DMS 273 (cell line): ENCODE data around the gene HOXC9.

Source experiments
- DNase-seq: peaks from one replicate; lab custom pipeline; 2025; ENCODE audit not compliant: unreplicated experiment; lab: John Stamatoyannopoulos, UW

Gene HOXC9

DNA sequence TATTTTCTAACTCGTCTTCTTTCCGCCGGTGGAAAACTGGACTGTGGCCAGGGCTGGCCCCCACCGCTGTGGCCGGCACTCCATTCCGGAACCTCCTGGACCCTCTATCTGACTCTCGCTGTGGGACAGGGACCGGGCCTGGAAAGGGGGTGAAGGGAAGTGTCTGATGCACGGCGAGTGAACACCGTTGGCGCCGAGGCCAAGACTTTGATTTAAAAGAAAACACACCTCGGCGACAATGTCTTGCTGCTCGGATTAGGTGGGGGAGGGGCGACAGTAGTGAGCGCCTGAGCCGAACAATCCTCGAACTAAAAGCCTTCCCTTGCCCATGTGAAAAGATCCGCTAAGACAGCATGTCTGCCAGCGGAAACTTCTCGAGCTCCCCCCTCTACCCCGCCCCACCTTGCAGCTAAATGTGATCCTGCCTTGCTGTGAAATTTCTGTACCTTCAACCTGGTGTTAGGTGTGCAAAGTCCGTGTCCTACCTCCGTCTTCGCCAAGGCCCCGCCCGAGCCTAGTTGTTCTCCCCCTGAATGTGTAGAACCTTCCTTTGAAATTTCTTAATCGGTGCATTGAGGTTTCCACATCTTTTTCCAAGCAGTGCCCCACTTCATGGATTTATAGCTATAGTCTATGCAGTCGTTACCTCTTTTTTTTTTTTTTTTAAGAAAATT is 24.3 kb upstream of the HOXC9 start:
- DNase-seq: no peak

DNA sequence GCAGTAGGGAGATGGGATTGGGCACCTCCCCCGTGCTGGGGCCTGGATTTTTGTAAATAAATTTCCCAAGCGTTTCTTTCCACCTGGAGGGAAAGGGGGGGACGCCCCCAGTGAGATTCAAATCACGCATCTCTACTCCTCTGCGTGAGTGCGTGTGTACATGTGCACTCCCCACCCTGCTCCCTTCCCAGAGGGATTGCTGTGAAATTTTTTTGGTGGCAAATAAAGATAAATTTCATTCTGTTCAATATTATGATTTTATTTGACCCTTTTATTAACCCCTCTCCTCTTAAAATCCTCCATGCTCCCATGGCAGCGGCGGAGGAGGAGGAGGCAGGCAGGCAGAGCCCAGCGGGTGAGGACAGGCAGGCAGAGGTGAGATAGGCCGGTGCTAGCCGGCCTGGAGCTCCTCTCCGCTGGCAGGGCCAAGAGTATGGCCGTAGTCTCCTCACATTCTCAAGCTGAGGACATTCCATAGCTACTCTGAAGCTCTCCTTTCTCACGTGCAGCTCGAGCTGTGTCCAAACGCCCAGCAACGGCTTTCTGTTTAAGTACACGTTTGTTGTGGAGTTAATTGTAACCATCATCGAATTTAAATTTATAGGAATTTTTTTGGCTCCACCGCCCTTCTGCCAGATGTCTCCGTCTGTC is 23.7 kb upstream of the HOXC9 start:
- peak; percentile 61 for DNase-seq

DNA sequence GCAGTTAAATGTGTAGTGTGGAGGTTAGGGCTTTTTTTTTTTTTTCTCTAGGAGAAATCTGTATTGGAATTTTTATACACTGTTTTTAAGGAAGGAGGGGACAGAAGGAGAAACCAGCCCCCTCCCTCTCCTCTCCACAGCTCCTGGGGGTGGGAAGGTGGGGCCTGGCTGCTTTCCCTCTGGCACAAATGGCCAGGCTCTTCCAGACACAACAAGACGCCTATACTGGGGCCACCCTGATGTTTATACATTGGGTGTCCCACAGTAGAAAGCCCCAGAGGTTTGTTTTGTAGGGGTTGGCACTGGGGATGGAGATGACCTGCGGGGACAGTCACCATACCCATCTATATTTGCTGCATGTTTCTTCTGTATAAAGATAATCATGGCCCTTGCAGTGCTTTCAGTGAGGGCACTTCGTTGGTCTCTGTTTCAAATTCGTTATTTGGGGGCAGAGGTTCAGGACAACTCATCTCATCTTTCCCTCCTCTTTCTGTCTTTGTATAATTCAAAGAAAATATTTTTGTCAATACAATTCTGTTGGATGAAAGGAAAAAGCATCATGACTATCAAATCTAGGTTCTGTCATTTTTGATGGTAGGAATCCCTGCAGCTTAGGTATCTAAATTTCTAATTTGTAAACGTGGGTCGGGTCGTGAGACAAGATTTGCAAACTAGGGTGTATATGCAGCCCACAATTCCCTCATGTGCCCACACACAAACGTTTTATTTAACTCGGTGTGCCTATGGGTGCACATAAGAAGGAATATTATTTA is 23.0 kb upstream of the HOXC9 start:
- no peak for DNase-seq

DNA sequence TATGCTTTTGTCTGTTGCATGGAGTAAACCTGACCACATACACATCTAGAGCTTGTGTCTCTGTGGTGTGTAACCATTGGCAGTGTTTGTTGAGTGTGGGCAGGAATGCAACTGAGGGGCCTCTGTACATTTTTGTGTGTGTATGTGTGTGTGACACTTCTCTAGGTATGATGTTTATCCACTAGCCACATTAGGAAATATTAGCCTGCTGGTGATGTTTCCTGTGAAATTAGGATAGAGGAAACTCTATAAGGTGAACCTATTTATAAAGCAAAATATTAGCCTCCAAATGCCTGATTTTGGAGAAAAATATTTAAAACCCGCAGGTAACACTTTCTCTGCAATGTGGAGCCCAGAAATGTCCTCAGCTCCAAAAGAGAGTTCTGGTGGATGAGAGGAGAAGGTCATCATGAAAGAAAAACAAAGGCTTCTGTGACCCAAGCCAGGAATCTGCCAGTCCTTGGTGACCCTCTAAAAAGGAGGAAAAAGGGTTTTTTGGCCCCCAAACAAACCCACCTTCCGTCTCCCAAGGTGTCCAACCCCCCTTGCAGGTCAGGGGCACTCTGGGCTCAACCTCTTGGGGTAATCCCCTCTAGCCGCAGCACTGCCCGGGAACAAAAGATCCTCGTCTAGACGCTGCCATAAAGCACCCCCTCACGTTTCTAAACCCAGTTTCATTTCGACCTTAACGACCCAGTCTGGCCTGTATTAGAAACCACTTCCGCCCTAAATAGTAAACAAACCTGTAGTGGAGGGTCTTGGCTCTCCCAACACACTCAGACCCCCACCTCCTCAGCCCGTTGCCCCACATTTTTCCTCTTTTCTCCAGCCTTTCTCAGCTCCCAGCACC is 22.1 kb upstream of the HOXC9 start:
- DNase-seq: no peak

DNA sequence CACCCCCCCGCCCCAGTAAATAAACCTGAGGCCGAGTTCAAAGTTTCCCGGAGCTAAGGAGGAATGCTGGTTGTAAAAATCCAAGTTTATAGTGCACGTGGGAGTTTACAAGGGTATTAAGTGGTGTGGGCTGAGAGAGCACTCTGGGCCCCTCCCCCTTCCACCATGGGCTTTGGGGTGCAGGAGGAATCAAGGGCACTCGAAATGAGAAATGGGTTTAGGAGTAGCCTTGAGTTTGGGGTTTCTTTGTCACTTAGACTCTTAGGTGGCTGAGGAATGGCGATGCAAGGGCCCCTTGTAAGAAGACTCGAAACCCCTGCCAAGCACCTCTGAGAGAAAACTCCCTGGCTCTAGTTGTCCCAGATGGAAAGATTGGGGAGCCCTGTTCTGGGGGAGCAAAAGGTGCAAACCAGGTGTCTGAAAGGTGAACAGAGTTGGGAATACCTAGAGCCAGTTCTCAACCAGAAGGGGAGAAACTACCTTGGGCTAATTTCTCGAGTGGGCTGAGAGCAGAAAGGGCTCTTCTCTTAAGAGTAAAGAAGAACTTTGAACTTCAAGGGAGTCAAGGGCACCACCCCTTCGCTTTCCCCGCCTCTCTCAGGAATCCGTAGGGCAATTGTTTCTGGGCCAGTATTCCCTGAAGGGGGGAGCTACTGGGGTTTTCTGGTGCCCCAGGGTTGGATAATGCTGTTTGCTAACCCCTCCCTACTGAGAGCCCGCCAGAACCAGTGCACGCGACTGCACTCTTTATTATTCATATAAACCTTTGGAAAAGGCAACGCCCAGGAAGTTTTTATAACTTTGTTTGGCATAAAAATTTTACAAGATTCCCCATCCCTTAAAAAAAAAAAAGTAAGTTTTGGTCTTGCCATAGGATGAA is 21.2 kb upstream of the HOXC9 start:
- DNase-seq: no peak

DNA sequence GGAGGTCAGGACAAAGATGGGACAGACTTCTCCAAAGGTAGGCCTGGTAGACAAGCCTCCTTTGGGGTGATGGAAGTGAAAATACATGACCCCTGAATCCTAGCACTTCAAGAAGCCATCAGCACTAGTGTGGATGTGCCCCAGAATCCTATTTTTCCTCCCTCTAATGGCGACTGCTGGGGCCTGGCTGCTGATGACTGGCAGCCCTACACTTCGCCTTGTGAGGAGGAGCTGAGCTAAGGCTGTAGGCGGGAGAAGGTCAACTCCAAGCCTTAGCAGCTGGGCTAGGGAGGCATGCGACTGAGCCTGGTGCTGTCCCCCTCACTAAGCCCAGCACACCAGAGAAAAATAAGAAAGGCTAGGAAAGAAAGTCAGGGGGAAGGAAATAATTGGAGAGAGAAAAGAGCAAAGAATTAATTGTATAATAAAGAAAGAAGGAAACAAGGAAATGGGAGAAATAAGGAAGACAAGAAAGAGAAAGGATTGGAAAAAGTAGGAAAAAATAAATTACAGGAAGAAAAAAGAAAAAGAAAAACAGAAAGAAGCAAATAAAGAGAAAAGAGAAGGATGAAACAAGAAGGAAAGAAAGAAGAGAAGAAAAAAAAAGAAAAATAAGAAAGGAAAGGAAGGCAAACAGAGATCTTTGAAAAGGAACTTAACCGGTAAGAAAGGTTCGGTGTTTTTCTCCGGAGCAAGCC is 19.7 kb upstream of the HOXC9 start:
- DNase-seq: no peak

DNA sequence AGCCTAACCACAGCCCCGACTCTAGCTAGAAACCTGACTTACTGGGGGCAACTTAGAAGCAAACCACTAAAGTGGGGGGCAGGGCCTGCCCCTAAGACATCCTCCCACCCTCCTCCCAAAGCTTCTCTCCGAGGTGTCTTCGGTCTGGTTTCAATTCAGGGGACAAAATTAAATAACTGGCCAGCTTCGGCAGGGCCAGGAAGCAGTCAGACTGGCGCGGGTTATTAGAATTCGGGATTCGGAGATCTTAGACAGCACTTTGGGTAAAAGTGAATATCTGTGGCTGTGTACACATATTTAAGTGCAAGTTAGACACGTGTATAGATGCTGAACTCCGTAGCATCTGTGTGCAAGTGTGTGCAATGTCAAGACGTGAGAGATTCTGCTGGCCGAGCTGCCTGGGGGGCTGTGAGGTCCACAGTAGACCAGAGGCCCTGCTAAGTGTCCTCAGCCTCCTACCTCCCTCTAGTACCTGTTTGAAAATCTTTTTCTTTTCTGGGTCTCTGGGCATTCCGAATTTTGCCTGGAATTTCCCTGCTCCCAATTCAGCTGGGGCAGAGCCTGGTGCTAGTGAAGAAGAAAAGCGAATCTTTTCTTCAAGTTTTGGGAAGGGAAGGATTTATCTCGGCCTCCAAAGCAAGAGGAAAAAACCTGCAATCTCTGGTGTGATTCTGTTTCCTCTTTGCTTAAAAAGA is 19.0 kb upstream of the HOXC9 start:
- DNase-seq: no peak

DNA sequence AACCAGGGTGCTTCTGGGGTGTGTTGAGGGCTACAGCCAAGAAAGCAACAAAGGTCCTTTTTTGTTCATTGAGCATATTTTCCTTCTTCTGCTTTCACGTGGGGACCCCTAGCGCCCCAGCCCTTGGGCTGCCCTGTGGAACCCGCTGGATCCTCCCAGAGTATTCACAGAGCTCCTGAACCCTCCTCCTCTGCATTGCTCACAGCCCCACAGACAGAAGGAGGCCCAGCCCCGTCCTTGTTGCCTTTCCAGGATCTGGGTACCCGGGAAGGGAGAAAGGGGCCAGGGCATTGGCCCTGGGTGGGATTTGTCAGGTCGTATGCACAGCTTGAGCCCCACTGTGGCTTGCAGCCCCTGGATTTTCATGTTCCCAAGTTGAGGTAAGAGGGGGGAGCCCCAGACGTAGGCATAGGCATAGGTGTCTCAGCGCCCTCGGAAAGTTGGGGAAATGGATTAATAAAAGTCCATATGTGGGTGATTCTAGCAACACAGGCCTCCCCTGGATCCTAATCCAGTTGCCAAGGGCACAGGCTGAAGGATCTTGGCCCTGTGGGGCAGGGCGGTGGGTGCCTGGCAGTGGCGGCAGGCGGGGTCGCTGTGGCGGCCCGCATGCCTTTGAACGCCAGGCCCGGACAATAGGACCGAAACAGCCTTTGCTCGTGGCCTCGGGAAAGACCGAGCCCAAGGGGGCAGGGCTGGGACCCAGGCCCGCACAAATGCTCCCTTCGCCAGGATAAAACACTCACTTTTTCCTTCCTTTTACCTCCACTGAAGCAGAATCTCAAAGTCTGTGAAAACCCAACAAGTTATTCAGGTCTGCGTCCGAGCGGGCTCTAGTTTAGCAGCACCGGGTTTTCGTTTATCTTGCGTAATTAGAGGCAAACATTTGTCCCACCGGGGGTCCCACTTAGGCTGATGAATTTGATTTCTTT is 18.1 kb upstream of the HOXC9 start:
- DNase-seq: no peak

DNA sequence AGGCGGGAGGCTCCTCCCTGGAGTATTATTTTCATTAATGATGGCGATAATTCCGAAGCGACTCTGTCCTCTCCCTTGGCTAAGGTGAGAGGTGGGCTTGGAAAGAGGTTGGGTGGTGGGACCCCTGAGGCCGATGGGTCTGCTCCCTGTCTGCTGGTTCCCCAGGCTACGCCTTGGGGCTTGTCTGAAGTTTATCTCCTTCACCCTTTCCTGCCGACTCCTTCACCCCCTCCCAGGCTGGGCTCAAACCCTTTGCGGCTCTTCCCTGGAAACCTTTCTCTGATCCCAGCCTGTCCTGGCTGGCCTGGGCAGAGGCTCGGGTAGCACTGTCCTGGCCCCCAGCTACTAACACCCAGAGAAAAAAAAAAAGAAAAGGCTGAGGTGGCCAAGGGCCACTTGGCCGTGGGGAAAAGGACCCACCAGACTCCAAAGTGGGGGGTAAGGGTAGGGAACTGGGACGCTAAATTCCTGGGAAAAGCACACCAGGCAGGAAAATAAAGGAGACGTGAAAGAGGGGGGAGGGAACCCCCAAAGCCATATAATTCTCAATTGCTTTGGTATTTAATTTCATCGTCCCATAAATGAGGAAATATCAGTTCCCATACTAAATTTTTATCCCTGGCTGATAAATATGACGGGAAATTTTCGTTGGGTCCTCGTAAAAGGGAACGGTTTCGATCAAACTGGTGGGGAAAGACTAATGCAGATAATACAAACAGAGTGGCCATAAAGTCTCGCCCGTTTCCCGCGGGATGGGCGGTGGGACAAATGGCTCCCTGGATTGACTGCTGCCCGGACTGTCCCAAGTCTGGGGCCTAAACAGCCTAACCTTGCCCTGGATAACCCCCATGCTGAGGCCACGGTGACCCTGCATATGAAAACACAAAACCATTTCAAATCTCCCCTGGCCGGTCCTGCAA is 17.1 kb upstream of the HOXC9 start:
- DNase-seq: no peak

DNA sequence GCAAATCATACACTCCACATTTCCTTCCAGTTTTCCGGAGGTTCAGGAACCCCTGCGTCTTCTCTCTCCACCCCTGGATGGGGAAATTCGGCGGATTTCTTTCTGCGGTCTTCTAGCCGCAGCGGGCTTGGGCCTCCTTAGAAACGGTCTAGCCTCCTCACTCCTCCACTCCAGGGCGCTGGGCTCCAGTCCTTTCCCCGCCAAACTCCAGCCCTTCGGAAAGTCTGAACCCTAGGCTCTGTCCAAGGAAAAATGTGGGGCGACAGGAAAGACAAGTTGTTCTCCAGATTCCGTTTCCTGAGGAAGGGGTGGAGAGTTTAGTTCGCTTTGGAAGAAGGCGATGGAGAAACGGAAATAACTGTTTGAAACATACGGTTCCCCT is 16.4 kb upstream of the HOXC9 start:
- no peak for DNase-seq

DNA sequence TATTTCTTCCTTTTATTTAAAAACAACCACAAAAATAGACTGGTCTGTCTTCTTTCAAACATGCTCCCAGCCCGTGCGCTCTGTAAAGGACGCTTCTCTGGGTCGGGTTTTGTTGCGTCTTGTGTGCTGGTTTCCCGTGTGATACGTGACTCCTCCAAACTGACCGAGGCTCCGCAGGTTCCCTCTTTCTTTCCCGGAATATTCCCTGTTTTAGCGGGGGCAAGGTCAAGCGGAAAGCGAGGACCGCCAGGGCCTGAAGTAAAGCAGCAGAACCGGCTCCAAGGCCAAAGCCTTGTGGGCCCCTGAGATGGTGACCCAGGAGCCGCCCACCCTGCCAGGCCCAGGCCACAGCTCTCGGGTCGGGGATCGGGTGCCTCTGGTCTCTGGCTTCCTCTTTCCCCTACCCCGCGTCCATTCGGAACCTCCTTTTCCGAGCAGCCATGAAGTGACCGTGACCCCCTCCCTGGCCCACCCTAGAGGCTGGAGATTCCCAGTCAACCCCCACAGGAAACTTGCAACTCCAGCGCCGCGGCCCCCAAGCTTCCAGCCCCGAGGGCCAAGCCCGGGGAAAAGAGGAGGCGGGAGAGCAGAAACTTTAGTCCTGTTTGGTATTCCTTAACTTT is 15.9 kb upstream of the HOXC9 start:
- no peak for DNase-seq

DNA sequence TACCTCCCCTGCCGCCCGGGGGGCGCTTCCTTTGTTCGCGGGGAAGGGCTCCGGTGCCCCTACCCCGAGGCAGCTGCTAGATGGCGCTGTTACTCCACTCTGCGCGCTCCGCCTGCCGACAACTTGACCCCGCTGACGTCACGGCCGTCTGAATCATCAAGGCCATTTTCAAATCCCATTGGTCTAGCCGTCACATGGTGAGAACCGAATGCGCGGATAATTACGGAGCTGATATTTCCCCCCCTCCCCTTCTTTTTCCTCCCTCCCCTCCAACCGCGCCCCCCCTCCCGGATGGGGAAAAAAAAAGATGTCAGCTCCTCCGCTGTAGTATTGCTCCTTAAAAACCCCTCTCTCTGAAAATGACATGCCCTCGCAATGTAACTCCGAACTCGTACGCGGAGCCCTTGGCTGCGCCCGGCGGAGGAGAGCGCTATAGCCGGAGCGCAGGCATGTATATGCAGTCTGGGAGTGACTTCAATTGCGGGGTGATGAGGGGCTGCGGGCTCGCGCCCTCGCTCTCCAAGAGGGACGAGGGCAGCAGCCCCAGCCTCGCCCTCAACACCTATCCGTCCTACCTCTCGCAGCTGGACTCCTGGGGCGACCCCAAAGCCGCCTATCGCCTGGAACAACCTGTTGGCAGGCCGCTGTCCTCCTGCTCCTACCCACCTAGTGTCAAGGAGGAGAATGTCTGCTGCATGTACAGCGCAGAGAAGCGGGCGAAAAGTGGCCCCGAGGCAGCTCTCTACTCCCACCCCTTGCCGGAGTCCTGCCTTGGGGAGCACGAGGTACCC is 14.9 kb upstream of the HOXC9 start, which contains the start of gene HOXC10:
Gene HOXC10, plus strand, starts transcription at position 246 of the 791 bp plus-strand sequence. Its CDS starts 114 bp downstream, at position 360.
- DNase-seq: peak; percentile 90

DNA sequence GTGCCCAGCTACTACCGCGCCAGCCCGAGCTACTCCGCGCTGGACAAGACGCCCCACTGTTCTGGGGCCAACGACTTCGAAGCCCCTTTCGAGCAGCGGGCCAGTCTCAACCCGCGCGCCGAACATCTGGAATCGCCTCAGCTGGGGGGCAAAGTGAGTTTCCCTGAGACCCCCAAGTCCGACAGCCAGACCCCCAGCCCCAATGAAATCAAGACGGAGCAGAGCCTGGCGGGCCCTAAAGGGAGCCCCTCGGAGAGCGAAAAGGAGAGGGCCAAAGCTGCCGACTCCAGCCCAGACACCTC is 14.3 kb upstream of the HOXC9 start:
- DNase-seq: no peak

DNA sequence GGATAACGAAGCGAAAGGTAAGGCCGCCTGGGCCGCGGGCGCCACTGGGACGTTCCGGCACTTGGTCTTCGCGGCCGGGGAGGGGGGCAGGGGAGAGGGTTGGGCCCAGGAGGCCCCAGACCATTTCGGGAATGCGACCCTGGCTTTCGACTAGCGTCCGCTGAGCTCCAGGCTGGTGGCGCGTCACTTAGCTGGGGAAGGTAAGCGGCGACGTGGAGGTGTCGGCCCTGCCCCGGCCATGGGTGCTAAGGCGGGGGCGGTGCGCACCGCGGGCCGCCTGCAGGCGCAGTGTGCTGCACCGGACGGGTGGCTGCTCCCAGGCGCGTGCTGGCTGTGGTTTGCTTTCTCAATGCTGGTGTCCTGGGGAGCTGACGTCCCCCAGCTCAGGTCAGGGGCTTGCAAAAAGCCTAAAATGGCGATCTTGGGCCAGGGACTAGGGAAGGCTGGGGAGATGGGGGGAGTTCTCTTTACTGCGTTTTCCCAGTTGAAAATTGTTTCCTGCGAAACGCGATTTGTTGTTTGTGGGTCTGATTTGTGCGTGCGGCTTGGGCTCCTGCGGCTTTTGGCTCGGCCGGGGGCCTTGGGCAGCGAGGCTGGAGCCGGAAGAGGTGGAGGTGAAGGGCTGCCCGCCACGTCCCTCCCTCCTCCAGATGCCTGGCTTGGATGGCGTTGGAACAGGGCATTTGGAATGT is 13.8 kb upstream of the HOXC9 start:
- no peak for DNase-seq
